OCI-M2 (cell line): ENCODE data around the gene FSTL3.
"Not testable (repeated sequence)": the region's sequence is repeated elsewhere in the genome, so short reads cannot be mapped to it uniquely, and the experiment has no call there.

Source experiments
- DNase-seq: peaks from one replicate; lab custom pipeline; 2025; ENCODE audit not compliant: unreplicated experiment; lab: John Stamatoyannopoulos, UW

The FSTL3 gene

DNA sequence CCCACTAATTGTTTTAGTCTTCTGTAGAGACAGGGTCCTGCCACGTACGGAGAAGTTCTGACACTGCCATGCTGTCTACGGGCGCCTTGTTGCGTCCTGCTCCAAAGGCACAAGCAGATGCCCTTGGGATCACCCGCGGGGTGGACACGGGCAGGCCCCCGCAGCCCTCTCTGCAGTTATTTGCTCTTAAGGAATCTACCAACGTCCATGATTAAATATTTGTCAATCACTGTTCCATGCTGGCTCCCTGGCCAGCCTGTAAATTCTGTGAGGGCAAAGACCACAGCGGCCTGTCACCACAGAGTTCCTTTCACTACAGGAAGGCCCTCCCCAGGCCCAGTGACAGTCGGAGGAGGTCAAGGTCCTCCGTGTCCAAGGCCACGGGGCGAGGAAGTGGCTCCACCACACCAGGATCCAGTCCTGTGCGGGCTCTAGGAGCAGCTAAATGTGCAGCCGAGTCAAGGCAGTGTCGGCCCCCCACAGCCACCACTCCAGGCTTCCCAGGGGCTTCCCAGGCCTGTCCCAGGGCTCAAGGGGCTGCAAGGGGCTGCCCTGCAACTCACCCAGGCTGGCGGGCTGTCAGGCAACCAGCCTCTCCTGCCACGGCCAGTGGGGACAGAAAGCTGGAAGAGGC is 15.3 kb upstream of the FSTL3 start:
- DNase-seq: no peak

DNA sequence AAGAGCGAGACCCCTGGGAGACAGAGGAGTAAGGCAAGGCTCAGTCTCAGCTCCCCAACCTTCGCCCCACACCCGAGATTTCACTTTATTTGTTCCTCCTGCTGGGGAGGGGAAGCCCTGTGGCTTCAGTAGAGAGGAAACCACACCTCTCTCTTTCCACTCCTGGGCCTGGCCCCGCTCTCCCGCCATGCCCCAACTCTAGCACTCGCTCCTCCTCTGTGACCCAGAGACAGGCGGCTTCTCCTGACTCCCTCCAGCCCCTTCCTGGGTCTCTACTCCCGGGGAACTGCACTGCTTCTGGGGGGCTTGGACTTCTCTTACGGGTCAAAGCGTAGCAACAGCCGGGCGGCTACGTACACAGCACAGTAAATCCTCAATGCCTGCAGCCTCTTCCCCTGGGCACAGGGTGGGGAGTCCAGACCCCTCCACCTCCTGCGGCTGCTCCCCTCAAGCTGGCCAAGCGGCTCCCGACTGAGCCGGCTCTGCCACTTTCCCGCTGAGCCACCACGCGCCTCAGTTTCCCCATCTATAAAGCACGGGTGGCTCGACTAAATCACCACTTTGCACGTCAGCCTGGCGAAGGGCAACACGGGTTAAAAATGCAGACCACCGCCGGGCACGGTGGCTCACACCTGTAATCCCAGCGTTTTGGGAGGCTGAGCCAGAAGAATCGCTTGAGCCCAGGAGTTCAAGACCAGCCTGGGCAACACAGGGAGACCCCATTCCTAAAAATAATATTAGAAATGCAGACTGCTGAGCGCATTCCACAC is 14.6 kb upstream of the FSTL3 start:
- DNase-seq: no peak

DNA sequence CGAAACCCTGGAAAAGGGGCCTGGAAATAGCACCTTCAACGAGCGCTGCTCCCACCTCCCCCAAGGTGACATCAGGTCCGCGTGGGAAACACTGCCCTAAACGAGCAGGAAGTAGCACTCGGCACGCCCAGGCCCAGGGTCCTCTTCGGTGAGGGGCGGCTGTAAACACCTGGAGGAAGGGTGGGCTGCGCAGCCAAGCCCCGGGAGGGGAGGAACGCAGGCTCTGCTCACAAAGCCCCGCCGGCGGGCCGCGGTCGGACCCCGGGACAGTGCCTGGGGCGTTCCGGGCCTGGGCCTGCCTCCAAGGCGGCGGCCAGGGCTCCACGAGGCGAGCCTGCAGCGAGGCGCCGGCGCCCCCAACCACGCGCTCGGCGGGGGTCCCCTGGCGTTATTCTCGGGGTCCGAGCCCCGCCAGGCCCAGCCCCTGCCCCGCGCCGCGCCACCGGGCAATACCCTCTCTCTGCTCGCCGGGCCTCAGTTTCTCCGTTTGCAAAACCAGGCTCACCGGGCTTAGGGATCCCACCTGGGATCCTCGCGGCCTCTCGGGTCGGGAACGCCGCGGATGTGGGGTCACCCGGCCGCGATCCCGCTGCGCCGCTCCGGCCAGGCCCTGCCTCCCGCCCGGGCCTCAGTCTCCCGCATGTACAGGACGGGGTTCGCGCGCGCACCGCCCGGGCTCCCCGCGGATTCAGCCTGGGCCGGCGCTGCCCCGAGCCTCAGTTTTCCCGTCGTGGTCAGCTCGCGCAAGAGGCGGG is 13.8 kb upstream of the FSTL3 start:
- DNase-seq: no peak

DNA sequence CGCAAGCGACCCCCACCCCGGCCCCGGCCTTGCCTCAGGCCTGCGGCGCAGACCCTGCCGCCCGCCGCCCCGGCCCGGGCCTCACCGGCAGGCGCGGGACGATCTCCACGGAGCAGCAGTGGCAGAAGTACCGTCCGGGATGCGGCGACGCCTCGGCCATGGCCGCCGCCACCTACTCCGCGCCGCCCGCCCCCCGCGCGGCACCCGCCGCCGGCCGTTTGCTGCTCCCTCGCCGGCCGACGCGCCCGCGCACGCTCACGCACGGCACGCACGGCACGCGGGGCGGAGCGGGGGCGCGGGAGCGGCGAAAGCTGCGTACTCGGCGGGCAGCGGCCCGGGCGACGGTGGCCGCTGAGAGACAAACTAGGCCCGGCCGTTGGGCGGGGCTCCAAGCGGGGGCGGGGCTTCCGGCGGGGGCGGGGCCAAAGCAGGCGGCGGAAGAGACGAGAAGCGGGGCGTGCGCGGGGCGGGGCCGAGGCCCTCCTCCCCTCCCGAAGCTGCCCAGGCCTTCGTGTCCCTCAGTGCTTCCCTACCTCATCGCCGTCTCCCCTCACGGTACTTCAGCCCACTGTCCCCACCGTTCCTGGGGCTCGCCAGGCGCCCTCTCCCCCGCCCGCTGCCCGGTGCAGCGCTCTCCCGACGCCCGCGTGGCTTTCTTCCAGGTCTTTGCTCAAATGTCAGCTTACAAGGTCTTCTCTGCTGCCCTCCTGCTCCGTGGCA is 13.1 kb upstream of the FSTL3 start, which contains the start of gene RNF126:
RNF126 (minus strand) TSS at position 253 of the 720 bp plus-strand sequence; CDS start at position 160, 93 bp downstream.
- peak; percentile 12 for DNase-seq

DNA sequence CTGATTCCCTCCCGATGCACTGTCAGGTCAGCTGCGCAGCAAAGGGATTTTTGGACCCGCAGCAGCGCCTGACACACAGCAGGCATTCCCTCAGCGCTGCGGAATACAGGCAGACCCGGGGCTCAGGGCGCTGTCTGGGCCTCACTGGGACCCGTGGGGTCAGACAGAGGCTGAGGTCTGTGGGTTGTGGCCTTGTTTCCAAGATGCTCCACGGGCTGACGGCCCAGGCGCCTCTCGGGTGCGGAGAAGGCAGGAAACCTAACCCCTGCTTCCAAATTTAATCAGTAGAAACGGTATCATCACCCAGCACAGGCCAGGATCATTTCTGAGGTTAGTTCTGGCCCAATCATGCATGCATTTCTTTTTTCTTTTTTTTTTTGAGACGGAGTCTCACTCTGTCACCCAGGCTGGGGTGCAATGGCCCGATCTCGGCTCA is 12.5 kb upstream of the FSTL3 start:
- no peak for DNase-seq

DNA sequence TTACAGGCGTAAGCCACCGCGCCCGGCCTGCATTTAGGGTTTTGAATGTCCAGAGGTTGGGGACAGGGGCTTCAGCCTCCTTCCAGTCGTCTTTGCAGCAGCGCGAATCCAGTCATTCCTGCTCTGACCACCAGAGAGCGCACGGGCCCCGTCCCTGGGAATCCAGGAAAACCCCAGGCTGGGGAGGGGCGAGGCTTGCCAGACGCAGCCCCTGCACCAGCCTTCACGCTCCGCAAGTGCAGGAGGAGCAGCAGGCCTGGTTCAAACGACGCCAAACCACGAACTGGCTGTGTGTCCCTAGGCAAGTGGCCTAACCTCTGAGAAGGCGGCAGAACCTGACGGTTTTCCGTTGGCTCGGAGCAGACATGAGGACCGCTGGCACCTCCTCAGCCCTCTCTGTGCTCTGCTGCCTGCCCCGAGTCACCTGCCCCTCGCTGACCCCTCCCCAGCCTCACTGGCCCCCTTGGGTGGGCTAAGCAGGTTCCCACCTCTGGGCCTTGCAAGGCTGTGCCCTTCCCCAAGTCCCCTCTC is 11.2 kb upstream of the FSTL3 start:
- peak; percentile 28 for DNase-seq

DNA sequence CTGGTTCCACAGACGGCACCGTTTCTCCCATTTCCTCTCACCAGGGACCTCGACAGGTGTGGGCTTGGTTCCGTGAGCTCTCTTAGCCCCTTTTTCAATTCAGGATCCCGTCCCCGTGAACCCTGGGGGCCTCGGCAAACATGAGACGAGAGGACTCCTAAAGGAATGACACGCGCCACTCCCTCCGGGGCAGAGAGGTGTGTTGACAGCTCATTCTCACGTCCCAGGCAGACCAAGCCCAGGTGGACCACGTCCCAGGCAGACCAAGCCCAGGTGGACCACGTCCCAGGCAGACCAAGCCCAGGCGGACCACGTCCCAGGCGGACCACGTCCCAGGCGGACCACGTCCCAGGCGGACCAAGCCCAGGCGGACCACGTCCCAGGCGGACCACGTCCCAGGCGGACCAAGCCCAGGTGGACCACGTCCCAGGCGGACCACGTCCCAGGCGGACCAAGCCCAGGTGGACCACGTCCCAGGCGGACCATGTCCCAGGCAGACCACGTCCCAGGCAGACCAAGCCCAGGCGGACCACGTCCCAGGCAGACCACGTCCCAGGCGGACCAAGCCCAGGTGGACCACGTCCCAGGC is 9.1 kb upstream of the FSTL3 start:
- not testable (repeated sequence) for DNase-seq

DNA sequence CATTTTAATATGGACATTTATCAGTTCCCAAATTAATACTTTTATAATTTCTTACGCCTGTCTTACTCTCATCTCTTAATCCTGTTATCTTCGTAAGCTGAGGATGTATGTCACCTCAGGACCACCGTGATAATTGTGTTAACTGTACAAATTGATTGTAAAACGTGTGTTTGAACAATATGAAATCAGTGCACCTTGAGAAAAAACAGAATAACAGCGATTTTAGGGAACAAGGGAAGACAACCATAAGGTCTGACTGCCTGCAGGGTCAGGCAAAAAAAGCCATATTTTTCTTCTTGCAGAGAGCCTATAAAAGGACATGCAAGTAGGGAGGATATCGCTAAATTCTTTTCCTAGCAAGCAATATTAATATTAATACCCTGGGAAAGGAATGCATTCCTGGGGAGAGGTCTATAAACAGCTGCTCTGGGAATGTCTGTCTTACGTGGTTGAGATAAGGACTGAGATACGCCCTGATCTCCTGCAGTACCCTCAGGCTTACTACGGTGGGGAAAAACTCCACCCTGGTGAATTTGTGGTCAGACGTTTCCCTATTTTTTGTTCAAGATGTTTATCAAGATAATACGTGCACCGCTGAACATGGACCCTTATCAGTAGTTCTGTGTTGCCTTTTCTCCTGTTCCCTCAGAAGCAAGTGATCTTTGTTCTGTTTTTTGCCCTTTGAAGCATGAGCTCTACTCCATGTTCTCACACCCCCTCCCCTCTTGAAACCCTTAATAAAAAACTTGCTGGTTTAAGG is 7.3 kb upstream of the FSTL3 start:
- DNase-seq: peak; percentile 3

DNA sequence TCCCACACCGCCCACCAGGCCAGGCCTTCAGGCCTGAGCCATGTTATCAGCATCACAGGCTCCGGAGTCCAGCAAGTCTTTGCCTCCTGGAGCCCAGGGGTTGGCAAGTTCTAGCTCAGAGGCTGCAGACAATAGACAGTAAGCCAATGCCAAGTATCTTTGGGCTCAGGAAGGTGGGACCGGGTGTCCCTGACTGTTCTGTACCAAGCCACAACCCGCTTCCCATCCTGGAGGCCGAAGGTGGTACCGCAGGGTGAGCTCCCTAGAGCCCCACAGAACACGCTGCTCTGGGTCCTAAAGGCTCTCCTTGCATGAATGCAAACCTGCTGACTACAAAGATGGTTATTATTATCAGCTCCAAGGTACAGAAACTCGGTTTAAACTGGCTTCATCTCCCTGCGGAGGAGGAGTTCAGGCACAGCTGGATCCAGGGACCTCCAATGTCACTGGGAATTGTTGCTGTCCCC is 5.5 kb upstream of the FSTL3 start:
- DNase-seq: no peak

DNA sequence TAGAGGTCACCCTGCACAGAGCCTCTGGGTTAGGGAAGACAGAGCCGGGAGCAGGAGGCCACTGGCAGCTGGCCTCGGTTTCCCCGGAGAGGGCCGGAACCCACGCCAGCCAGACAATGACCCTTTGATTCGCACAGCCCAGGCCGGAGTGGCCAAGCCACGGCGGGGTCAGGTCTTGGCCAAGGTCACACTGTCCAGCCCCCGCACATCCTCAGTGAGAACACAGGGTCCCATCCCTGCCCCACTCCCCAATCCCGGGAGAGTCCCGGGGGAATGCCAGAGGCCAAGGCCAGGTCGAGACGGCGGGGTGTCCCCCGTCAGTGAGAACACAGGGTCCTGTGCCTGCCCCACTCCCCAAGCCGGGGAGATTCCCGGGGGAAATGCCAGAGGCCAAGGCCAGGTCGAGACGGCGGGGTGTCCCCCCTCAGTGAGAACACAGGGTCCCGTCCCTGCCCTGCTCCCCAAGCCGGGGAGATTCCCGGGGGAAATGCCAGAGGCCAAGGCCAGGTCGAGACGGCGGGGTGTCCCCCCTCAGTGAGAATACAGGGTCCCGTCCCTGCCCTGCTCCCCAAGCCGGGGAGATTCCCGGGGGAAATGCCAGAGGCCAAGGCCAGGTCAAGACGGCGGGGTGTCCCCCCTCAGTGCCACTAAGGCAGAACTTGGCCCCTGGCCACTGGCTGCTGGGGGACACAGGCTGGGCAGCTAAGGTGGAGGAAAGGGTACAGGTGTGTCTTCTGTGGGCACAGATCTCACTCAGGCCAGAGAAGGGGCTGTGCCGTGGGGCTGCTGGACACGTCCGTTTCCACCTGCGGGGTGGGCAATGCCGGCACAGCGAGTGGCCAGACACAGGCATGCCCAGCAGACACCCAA is 1.7 kb upstream of the FSTL3 start:
- DNase-seq: no peak

DNA sequence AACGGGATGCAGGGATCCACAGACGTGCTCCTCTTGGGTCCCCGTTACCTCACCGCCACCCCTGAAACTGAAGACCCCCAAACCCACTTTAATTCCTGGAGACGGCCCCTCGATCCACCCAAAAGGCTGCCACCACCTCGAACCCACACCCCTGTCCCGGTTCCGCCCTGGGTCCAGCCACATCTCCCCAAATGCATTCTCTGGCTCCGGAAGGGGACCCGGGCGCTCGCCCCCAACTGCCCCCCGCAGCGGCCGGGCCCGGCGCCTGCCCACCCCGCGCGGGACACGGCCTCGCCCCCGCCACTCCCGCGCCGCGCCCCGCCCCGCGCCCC is 219 bp upstream of the FSTL3 start:
- no peak for DNase-seq

DNA sequence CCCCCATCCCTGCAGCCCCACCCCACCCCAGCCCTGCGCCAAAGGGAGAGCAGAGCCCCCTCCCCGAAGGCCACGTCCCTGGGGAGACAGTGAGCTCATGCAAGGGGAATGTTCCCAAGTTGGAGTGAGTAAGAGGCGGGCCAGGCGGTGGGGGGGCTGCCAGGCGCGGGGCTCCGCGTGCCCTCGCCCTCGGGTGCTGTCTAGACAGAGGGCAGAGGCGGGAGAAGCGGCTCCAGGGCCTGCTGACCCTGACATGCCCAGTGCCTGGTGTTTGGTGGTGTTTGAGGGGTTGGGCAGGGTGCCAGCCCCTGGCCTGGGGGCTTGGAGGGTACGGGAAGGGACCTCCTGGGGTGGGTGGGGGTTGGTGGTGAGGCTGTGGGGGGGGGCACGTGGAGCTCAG is 1.0 kb downstream of the FSTL3 start:
- no peak for DNase-seq

DNA sequence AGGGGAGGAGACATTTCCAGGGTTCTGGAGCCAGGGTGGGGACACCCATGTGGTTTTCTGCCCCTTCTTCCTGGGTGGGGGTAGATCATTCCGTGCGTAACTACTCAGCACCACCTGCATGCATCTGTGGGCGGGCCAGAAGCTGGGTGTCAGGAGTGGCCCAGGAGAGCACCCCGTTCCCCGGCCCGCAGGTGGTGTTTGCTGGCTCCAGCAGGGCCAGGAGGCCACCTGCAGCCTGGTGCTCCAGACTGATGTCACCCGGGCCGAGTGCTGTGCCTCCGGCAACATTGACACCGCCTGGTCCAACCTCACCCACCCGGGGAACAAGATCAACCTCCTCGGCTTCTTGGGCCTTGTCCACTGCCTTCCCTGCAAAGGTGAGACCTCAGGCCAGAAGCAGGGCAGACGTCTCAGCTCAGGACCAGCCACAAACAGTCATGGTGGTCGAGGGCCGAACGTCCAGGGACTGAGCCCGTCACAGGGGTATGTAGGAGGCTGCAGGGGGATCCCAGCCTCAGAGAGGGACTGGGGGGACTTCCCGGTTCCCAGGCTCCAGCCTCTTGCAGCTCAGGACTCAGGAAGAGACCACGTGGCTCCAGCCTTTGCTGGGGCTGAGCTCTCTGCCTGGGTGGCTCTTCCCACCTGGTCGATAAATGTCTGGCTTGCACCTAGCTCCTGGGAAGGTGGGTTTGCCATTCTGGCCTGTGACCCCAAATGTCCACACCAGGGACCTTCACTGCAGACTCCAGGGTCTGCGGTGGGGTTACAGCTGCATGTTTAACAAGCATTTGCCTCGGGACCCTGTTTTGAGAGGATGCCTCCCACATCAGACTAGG is 1.6 kb downstream of the FSTL3 start:
- DNase-seq: no peak

DNA sequence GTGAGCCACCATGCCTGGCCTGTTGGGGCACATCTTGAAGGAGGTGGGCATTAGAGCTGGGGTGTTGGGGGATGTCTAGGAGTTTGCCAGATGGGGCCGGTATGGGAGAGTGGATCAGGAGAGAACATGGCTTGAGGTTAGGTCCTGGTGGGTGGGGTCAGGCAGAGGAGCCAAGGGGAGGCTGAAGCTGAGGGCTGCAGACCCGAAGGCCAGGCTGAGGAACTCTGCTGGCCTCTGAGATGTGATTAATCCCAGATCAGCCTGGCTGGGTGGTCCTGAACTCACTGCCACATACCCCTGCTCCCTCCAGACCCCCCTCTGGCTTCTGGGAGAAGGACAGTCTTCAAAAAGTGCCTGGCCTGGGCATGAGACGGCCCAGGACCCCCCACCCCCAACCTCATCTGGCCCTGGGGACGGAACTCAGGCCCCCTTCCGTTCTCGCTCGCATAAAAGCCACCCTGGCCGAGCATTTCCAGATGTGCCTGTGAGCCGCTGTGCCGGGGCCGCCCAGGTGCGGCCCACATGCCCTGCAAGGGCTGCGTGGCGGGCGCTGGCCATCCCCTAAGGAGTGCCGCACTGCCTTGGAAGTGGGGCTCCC is 2.7 kb downstream of the FSTL3 start:
- DNase-seq: no peak

DNA sequence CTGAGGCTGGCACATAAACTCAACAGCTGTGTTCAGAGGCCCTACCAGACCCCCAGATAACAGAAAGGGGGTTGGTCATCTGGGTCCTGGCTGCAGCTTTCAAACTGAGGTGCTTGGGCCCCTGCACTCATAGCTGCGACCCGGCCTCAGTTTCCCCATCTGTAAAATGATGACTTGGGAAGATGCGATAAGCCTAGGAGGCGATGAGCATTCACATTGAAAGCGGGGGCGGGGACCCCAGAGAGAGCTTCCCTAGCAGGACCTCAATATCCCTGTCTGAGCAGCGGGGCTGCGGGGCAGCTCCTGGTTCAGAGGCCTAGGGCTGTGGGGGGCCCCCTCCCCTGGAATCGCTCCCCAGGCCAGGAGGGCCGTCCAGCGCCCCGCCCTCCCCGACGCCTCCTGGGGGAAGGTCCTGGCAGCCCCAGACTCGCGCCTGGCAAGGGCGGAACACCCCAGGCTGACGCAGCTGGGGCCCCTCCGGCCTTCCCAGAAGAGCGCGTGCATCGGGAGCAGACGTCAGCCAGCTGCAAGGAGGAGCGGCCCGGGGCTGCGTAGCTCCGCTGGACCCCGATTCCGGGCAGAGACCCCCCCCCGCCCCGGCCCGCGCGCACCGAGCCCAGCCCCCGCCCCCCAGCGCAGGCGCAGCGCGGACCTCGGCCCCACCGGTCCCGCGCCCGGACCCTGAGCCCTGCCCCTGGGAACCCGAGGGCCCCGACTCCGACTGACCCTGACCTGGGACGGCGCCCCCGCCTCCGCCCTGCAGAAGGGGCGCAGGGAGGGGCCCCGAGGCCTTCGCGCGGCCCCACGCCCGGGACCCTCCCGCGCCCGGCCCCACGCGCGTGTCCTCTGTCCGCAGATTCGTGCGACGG is 3.5 kb downstream of the FSTL3 start:
- DNase-seq: no peak

DNA sequence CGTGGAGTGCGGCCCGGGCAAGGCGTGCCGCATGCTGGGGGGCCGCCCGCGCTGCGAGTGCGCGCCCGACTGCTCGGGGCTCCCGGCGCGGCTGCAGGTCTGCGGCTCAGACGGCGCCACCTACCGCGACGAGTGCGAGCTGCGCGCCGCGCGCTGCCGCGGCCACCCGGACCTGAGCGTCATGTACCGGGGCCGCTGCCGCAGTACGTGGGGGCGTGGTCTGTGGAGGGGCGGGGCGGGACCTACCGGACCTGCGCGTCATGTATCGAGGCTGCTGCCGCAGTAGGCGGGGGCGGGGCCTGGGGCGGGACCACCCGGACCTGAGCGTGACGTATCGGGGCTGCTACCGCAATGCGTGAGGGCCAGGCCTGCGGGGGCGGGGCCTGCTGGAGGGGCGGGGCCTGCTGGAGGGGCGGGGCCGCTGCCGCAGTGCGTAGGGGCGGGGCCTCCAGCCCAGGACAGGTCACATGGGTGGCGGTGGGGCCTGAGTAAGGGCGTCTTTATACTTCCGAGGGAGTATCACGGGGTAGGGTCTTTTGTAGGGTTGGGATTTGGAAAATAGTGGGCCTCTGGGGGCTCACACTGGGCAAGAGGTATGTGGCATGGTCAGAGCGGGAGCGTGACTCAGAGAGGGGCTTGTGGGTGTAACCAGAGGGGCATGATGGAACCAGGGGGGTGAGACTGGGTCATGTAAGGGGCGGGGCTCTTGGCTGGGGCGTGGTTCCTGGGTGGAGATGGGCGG is 4.3 kb downstream of the FSTL3 start:
- DNase-seq: peak; percentile 93
